SU-DHL-6 (cell line): ENCODE results near the gene TMEM129.

ENCODE experiments used
- CTCF ChIP-seq: fragments of 200-600 bp; sonication (generic); IDR thresholded peaks from one replicate; pipeline ENCODE4 v1.5.1; 2017; ENCODE audit warnings: antibody characterized with exemption, mild to moderate bottlenecking, low read length, moderate library complexity; ENCODE audit not compliant: insufficient read depth, poor library complexity, severe bottlenecking
- EZH2phosphoT487 ChIP-seq: fragments of 200-600 bp; sonication (generic), shearing (Covaris generic); conservative IDR thresholded peaks from 2 replicates; pipeline ENCODE4 v1.6.1; 2018; ENCODE audit warnings: mild to moderate bottlenecking, antibody characterized with exemption, low read length, moderate library complexity, mixed read lengths

- TF ChIP-seq CTCF = peak; percentile 66
- TF ChIP-seq EZH2phosphoT487 = no peak
Measured at GRCh38 chr4:1748465-1748995, 27.4 kb upstream of the TMEM129 start.
